HFF-Myc (cell line): ENCODE measurements around the gene STX8.
"Not testable (repeated sequence)": the region's sequence is repeated elsewhere in the genome, so short reads cannot be mapped to it uniquely, and the experiment has no call there.

Experiments
- DNase-seq: peaks from one replicate; pipeline ENCODE4 v3.0.0-alpha.2; 2011; ENCODE audit warnings: low read depth; ENCODE audit errors: extremely low read depth
- H3K4me3 ChIP-seq: replicated peaks from 2 replicates; pipeline ENCODE4 v1.5.1; 2011; ENCODE audit warnings: low read depth, mild to moderate bottlenecking, control low read depth, low read length
- TF ChIP-seq, protein P1 (sequence below): IDR thresholded peaks from 2 replicates; pipeline ENCODE4 v1.5.1; 2012; ENCODE audit warnings: mild to moderate bottlenecking, low read depth, low read length, control low read depth; ENCODE audit errors: missing control alignments

STX8 gene

GRCh38 chr17:9575381-9576101 lies at the start of gene STX8:
TSS of gene STX8 (minus strand) at chr17:9575820. CDS start at chr17:9575808, 12 bp downstream.
- peak; percentile 59 for DNase-seq
- TF ChIP-seq, protein P1, sequence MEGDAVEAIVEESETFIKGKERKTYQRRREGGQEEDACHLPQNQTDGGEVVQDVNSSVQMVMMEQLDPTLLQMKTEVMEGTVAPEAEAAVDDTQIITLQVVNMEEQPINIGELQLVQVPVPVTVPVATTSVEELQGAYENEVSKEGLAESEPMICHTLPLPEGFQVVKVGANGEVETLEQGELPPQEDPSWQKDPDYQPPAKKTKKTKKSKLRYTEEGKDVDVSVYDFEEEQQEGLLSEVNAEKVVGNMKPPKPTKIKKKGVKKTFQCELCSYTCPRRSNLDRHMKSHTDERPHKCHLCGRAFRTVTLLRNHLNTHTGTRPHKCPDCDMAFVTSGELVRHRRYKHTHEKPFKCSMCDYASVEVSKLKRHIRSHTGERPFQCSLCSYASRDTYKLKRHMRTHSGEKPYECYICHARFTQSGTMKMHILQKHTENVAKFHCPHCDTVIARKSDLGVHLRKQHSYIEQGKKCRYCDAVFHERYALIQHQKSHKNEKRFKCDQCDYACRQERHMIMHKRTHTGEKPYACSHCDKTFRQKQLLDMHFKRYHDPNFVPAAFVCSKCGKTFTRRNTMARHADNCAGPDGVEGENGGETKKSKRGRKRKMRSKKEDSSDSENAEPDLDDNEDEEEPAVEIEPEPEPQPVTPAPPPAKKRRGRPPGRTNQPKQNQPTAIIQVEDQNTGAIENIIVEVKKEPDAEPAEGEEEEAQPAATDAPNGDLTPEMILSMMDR = no peak
- H3K4me3 ChIP-seq = peak within 1 kb of the TSS; percentile 75

GRCh38 chr17:9622961-9623360 lies 47.3 kb upstream of the STX8 start:
- DNase-seq = no peak
- no peak overlapping the region for H3K4me3 ChIP-seq
- TF ChIP-seq, protein P1 = no peak

- TF ChIP-seq, protein P1 = no peak
- DNase-seq = no peak
- no peak overlapping the region for H3K4me3 ChIP-seq
Measured at GRCh38 chr17:9615486-9615885, 39.9 kb upstream of the STX8 start.

- DNase-seq = no peak
- TF ChIP-seq, protein P1 = no peak
- no peak overlapping the region for H3K4me3 ChIP-seq
Measured at GRCh38 chr17:9612006-9612405, 36.4 kb upstream of the STX8 start.

DNA sequence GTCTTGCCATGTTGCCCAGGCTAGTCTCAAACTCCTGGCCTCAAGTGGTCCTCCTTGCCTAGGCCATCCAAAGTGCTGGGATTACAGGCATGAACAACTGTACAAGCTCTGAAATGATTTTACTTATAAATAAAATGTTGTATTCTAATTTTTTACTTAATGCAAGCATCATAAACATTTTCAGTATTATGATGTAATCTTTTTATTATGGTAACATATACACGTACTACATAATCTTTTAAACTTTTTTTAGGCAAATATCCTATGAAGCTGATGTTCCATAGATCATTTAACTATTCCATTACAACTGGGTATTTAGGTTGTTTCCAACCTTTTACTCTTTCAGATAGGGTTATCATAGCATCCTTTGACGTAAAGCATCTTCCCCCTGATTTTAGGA lies 35.9 kb upstream of the STX8 start:
- TF ChIP-seq, protein P1 = no peak

GRCh38 chr17:9607058-9607457 lies 31.4 kb upstream of the STX8 start:
- H3K4me3 ChIP-seq = not testable (repeated sequence)

More for the DNA sequence above, 35.9 kb upstream of the STX8 start:
- DNase-seq = no peak
- no peak overlapping the region for H3K4me3 ChIP-seq

GRCh38 chr17:9606453-9606852 lies 30.8 kb upstream of the STX8 start:
- H3K4me3 ChIP-seq = no peak overlapping the region
- TF ChIP-seq, protein P1 = no peak

More at GRCh38 chr17:9607058-9607457, 31.4 kb upstream of the STX8 start:
- DNase-seq = not testable (repeated sequence)

GRCh38 chr17:9604583-9604982 lies 29.0 kb upstream of the STX8 start:
- not testable (repeated sequence) for H3K4me3 ChIP-seq, DNase-seq

More at GRCh38 chr17:9606453-9606852, 30.8 kb upstream of the STX8 start:
- DNase-seq = no peak
